GM23338 (cell line): ENCODE results near the gene PGC. TPM values are rescaled to one million over a fixed set of nuclear protein-coding genes. Genes with fewer than 3 reads are reported as not detected.

Source experiments
- ATAC-seq: fragments of 200-7000 bp; cut with Tn5 transposase; 3 replicates; pipeline ENCODE4 v1.9.1; 2020
- DNase-seq: peaks from one replicate; pipeline ENCODE4 v3.0.0-alpha.2; 2015; ENCODE audit warnings: low spot score
- H2AFZ ChIP-seq: fragments of 200-600 bp; sonication (generic); 2 replicates; pipeline ENCODE4 v1.8.0; 2016; ENCODE audit warnings: antibody characterized with exemption, mild to moderate bottlenecking, moderate library complexity
- H3F3A ChIP-seq: fragments of 200-600 bp; sonication (generic); replicated peaks from 2 replicates; pipeline ENCODE4 v1.8.0; 2017; ENCODE audit warnings: antibody characterized with exemption, mixed run types, low read depth
- H3K27ac ChIP-seq: fragments of 200-600 bp; sonication (generic); 2 replicates; pipeline ENCODE4 v1.6.1; 2016; ENCODE audit warnings: low read depth
- H3K27me3 ChIP-seq: fragments of 200-600 bp; sonication (generic); 2 replicates; pipeline ENCODE4 v1.8.0; 2016; ENCODE audit warnings: mild to moderate bottlenecking, mixed run types, moderate library complexity; ENCODE audit not compliant: insufficient read depth
- H3K36me3 ChIP-seq: fragments of 200-600 bp; sonication (generic); 2 replicates; pipeline ENCODE4 v1.8.0; 2016; ENCODE audit warnings: mild to moderate bottlenecking; ENCODE audit not compliant: insufficient read depth
- H3K4me1 ChIP-seq: fragments of 200-600 bp; sonication (generic); 2 replicates; pipeline ENCODE4 v1.8.0; 2016; ENCODE audit warnings: mild to moderate bottlenecking, moderate library complexity; ENCODE audit not compliant: insufficient read depth
- H3K4me2 ChIP-seq: fragments of 200-600 bp; sonication (generic); 2 replicates; pipeline ENCODE4 v1.7.1; 2017; ENCODE audit warnings: mixed run types
- H3K4me3 ChIP-seq: fragments of 200-600 bp; sonication (generic); 2 replicates; pipeline ENCODE4 v1.6.1; 2016; ENCODE audit warnings: mixed run types
- H3K79me2 ChIP-seq: fragments of 200-600 bp; sonication (generic); replicated peaks from 2 replicates; pipeline ENCODE4 v1.8.0; 2017; ENCODE audit warnings: mild to moderate bottlenecking; ENCODE audit not compliant: insufficient read depth
- H3K9me2 ChIP-seq: fragments of 200-600 bp; sonication (generic); 2 replicates; pipeline ENCODE4 v1.8.0; 2017; ENCODE audit not compliant: insufficient read depth
- H4K20me1 ChIP-seq: fragments of 200-600 bp; sonication (generic); replicated peaks from 2 replicates; pipeline ENCODE4 v1.8.0; 2017; ENCODE audit warnings: mild to moderate bottlenecking; ENCODE audit not compliant: insufficient read depth
- H3K27ac Mint-ChIP-seq: 2 replicates; pipeline ENCODE4 v1.8.0; 2020; ENCODE audit warnings: inconsistent platforms, mild to moderate bottlenecking, moderate library complexity, mixed read lengths
- H3K27me3 Mint-ChIP-seq: 3 replicates; pipeline ENCODE4 v1.8.0; 2022; ENCODE audit warnings: low read depth, mild to moderate bottlenecking, moderate library complexity, mixed read lengths, inconsistent platforms; ENCODE audit not compliant: insufficient read depth, poor library complexity
- H3K36me3 Mint-ChIP-seq: 3 replicates; pipeline ENCODE4 v1.8.0; 2021; ENCODE audit warnings: low read depth, mild to moderate bottlenecking, inconsistent platforms, moderate library complexity, mixed read lengths
- H3K4me1 Mint-ChIP-seq: 3 replicates; pipeline ENCODE4 v1.8.0; 2020; ENCODE audit warnings: mild to moderate bottlenecking, inconsistent platforms, mixed read lengths
- H3K4me3 Mint-ChIP-seq: 3 replicates; pipeline ENCODE4 v1.8.0; 2021; ENCODE audit warnings: moderate library complexity, mild to moderate bottlenecking, inconsistent platforms, mixed read lengths
- H3K9me3 Mint-ChIP-seq: 3 replicates; pipeline ENCODE4 v1.8.0; 2020; ENCODE audit warnings: moderate library complexity, mild to moderate bottlenecking, inconsistent platforms, mixed read lengths
- ETS1 ChIP-seq: IDR thresholded peaks from 2 replicates; pipeline ENCODE4 v1.6.1; 2016; ENCODE audit warnings: antibody characterized with exemption
- JUNB ChIP-seq: IDR thresholded peaks from one replicate; pipeline ENCODE4 v1.6.1; 2016; ENCODE audit warnings: antibody characterized with exemption; ENCODE audit not compliant: unreplicated experiment
- STAT1 ChIP-seq: IDR thresholded peaks from one replicate; pipeline ENCODE4 v1.6.1; 2016; ENCODE audit warnings: antibody characterized with exemption; ENCODE audit not compliant: unreplicated experiment
- ZNF331 ChIP-seq: fragments of 250-450 bp; sonication (Bioruptor Pico); IDR thresholded peaks from 2 replicates; pipeline ENCODE4 v1.5.0; 2020; ENCODE audit warnings: low read depth, mild to moderate bottlenecking, moderate library complexity
- polyA plus RNA-seq: library from polyadenylated mRNA; unstranded; fragments of >200 nt; fragmentation: Nextera tagmentation; extraction: Ambion mirVana; gene quantifications from 2 replicates; pipeline ENCODE4 v1.2.1, GENCODE V29; 2016
- total RNA-seq: library from RNA; depleted of rRNA; stranded (reverse); fragments of >200 nt; shearing (Covaris generic); gene quantifications from 2 replicates; pipeline ENCODE4 v1.2.3, GENCODE V29; 2014
- TF ChIP-seq, protein P1 (sequence below): fragments of 250-450 bp; sonication (Bioruptor Pico); IDR thresholded peaks from 2 replicates; pipeline ENCODE4 v1.5.0; 2020; ENCODE audit warnings: mild to moderate bottlenecking, moderate library complexity
- TF ChIP-seq, protein P2 (sequence below): IDR thresholded peaks from one replicate; pipeline ENCODE4 v1.6.1; 2018; ENCODE audit warnings: antibody characterized with exemption; ENCODE audit not compliant: unreplicated experiment

The PGC gene
- total and polyA plus RNA-seq, 2 experiments from 2014 or later = not detected

GRCh38 chr6:41713650-41714291, 33.4 kb downstream of the PGC start (continued):
- TF ChIP-seq, protein P1, sequence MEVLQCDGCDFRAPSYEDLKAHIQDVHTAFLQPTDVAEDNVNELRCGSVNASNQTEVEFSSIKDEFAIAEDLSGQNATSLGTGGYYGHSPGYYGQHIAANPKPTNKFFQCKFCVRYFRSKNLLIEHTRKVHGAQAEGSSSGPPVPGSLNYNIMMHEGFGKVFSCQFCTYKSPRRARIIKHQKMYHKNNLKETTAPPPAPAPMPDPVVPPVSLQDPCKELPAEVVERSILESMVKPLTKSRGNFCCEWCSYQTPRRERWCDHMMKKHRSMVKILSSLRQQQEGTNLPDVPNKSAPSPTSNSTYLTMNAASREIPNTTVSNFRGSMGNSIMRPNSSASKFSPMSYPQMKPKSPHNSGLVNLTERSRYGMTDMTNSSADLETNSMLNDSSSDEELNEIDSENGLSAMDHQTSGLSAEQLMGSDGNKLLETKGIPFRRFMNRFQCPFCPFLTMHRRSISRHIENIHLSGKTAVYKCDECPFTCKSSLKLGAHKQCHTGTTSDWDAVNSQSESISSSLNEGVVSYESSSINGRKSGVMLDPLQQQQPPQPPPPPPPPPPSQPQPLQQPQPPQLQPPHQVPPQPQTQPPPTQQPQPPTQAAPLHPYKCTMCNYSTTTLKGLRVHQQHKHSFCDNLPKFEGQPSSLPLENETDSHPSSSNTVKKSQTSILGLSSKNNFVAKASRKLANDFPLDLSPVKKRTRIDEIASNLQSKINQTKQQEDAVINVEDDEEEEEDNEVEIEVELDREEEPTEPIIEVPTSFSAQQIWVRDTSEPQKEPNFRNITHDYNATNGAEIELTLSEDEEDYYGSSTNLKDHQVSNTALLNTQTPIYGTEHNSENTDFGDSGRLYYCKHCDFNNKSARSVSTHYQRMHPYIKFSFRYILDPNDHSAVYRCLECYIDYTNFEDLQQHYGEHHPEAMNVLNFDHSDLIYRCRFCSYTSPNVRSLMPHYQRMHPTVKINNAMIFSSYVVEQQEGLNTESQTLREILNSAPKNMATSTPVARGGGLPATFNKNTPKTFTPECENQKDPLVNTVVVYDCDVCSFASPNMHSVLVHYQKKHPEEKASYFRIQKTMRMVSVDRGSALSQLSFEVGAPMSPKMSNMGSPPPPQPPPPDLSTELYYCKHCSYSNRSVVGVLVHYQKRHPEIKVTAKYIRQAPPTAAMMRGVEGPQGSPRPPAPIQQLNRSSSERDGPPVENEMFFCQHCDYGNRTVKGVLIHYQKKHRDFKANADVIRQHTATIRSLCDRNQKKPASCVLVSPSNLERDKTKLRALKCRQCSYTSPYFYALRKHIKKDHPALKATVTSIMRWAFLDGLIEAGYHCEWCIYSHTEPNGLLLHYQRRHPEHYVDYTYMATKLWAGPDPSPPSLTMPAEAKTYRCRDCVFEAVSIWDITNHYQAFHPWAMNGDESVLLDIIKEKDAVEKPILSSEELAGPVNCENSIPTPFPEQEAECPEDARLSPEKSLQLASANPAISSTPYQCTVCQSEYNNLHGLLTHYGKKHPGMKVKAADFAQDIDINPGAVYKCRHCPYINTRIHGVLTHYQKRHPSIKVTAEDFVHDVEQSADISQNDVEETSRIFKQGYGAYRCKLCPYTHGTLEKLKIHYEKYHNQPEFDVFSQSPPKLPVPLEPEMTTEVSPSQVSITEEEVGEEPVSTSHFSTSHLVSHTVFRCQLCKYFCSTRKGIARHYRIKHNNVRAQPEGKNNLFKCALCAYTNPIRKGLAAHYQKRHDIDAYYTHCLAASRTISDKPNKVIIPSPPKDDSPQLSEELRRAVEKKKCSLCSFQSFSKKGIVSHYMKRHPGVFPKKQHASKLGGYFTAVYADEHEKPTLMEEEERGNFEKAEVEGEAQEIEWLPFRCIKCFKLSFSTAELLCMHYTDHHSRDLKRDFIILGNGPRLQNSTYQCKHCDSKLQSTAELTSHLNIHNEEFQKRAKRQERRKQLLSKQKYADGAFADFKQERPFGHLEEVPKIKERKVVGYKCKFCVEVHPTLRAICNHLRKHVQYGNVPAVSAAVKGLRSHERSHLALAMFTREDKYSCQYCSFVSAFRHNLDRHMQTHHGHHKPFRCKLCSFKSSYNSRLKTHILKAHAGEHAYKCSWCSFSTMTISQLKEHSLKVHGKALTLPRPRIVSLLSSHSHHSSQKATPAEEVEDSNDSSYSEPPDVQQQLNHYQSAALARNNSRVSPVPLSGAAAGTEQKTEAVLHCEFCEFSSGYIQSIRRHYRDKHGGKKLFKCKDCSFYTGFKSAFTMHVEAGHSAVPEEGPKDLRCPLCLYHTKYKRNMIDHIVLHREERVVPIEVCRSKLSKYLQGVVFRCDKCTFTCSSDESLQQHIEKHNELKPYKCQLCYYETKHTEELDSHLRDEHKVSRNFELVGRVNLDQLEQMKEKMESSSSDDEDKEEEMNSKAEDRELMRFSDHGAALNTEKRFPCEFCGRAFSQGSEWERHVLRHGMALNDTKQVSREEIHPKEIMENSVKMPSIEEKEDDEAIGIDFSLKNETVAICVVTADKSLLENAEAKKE (CRISPR knock-in tag) = no peak
- no peak for TF ChIP-seq ETS1
- TF ChIP-seq STAT1 = no peak

- no peak for ATAC-seq
- H3K27ac ChIP-seq = no peak overlapping the region
- peaks cover 9% of the 10 kb centered on the region; the same call in 2 of the 3 replicates for H3K4me1 Mint-ChIP-seq
Observed at GRCh38 chr6:41713159-41713649, 34.0 kb downstream of the PGC start.

More at GRCh38 chr6:41713159-41713649, 34.0 kb downstream of the PGC start:
- H3K9me2 ChIP-seq = no peaks in the 10 kb centered on the region
- H3K27me3 ChIP-seq = no peaks in the 10 kb centered on the region
- Mint-ChIP-seq H3K9me3 (no peaks in the 10 kb centered on the region), H3K4me3 (no peak overlapping the region), H3K27me3 (peaks cover under 1% of the 10 kb centered on the region), H3K36me3 (no peaks in the 10 kb centered on the region), H3K27ac (no peak overlapping the region)
- no peak overlapping the region for H3K4me2 ChIP-seq
- no peaks in the 10 kb centered on the region for H3K4me1 ChIP-seq
- no peak overlapping the region for H3K4me3 ChIP-seq
- no peaks in the 10 kb centered on the region for H3K36me3 ChIP-seq
- no peaks in the 10 kb centered on the region for H3F3A ChIP-seq
- H4K20me1 ChIP-seq = no peaks in the 10 kb centered on the region
- no peak overlapping the region for H2AFZ ChIP-seq
- DNase-seq = no peak
- no peak for TF ChIP-seq JUNB
- no peak for TF ChIP-seq ZNF331 (CRISPR knock-in tag)
- no peak for TF ChIP-seq STAT1
- TF ChIP-seq, protein P2, sequence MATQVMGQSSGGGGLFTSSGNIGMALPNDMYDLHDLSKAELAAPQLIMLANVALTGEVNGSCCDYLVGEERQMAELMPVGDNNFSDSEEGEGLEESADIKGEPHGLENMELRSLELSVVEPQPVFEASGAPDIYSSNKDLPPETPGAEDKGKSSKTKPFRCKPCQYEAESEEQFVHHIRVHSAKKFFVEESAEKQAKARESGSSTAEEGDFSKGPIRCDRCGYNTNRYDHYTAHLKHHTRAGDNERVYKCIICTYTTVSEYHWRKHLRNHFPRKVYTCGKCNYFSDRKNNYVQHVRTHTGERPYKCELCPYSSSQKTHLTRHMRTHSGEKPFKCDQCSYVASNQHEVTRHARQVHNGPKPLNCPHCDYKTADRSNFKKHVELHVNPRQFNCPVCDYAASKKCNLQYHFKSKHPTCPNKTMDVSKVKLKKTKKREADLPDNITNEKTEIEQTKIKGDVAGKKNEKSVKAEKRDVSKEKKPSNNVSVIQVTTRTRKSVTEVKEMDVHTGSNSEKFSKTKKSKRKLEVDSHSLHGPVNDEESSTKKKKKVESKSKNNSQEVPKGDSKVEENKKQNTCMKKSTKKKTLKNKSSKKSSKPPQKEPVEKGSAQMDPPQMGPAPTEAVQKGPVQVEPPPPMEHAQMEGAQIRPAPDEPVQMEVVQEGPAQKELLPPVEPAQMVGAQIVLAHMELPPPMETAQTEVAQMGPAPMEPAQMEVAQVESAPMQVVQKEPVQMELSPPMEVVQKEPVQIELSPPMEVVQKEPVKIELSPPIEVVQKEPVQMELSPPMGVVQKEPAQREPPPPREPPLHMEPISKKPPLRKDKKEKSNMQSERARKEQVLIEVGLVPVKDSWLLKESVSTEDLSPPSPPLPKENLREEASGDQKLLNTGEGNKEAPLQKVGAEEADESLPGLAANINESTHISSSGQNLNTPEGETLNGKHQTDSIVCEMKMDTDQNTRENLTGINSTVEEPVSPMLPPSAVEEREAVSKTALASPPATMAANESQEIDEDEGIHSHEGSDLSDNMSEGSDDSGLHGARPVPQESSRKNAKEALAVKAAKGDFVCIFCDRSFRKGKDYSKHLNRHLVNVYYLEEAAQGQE = no peak
- H3K79me2 ChIP-seq = no peaks in the 10 kb centered on the region
